Tongue (tissue), 2 donors: ENCODE results near the gene STX10. TPM values are rescaled to one million over a fixed set of nuclear protein-coding genes. Genes with fewer than 3 reads are reported as not detected.

Experiments
- DNase-seq: peaks from one replicate; pipeline ENCODE4 v3.0.0-alpha.2; 2015
- total RNA-seq: library from RNA; depleted of rRNA; stranded (reverse); fragments of >200 nt; gene quantifications from one replicate; pipeline ENCODE4 v1.2.3, GENCODE V29; 2014

STX10 gene
- total RNA-seq, 1 donor from 2014 or later, result 48.4 TPM

DNA sequence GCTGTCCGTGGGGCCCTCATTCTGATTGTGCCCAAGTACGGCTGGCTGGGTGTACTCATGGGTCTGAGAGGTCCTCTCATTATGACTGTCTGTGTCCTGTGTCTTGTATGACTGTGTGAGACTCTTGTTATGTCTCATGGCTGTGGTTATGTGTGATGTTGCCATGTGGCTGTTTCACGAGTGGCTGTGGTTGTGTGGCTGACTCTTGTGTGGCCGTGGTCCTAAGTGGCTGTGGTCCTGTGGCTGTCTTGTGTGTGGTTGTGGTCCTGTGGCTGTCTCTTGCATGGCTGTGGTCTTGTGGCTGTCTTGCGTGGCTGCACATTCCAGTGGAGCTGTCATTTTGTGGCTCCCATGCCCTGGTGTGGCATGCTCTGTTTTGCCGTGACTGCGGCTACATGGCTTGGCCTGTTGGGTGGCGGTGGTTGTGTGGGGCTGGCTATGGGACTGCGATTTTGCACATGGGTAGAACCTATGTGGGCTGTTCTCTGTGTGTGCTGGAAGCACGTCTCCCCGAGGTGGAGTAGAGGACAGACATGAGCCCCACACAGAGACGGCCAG lies 50.1 kb downstream of the STX10 start:
- no peak for DNase-seq

DNA sequence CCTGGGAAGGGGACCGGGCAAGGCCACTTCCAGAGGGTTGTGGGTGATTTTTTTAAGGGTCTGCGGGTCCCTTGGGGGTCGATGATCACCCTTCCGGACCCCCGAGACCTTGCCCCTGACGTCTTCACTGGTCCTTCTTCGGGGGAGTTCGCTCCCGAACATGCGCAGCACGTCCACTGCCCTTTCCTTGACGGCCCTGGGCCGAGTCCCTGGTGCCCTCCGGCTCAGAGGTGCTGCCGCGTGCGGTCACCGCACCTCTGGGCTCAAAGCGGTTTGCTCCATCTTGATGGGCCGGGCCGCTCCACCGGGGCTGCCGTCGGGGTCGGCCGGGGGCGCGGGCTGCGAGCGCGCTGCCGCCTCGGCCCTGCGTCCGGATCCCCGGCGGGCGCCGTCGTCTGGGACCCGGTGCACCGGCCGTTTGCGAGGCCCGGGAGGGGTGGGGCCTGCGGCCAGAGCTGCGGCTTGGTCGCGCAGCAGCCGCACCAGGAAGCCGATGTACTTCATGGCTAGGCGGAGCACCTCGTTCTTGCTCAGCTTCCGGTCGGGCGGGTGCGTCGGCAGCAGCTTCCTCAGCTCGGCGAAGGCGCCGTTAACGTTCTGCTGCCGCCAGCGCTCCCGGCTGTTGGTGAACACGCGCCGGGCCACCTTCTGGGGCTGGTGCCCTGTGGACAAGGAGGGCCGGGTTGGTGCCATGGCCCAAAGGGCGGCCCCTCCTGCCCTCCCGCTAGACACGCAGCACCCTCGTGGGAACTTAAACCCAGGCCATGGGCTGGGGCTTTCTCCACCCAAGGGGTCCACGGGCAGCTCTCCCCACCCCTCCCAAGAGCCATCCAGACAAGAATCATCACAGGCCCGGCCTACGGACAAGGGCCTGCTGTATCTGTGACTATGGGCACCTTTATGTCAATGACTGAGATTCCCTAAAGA lies 50.8 kb downstream of the STX10 start:
- peak; percentile 61 for DNase-seq

- peak; percentile 75 for DNase-seq
These were observed 51.7 kb downstream of the STX10 start for GRCh38 chr19:13098277-13099072.

DNA sequence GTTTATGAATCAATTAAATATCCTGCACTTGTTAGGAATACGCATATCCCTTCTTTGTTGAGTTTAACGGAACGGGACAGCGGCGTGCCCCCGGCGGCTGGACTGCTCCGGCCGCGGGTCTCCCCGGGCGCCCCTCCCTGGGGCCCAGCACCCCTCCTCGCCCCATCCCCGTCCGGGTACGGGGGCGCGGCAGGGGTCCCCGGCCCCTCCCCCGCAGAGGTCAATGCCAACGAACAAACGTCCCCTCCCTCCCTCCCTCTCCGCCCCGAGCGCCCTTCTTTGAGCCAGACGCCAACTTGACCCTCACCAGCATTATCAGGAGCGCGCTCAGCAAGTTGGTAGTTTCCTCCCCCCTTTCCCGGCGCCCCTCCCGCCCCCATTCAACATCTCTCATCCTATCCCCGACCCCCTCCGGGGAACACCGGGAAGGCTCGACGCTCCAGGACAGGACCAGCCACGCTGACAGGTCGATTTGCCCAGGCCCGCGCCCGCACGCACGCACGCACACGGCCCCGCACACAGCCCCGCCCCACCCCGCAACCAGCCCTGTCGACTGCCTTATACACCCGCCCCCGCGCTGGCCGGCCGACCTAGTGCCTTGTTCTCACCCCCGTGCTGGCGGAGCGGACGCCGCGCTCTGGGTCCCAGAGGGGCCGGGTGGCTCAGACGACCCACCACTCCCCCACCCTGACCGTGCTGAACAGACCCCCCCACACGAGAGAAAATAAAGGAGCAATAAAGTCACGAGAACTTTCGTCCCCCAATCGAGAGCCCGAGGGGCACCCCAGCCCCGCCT lies 52.5 kb downstream of the STX10 start:
- DNase-seq, result no peak

GRCh38 chr19:13097033-13097462 lies 53.1 kb downstream of the STX10 start:
- DNase-seq, result no peak

DNA sequence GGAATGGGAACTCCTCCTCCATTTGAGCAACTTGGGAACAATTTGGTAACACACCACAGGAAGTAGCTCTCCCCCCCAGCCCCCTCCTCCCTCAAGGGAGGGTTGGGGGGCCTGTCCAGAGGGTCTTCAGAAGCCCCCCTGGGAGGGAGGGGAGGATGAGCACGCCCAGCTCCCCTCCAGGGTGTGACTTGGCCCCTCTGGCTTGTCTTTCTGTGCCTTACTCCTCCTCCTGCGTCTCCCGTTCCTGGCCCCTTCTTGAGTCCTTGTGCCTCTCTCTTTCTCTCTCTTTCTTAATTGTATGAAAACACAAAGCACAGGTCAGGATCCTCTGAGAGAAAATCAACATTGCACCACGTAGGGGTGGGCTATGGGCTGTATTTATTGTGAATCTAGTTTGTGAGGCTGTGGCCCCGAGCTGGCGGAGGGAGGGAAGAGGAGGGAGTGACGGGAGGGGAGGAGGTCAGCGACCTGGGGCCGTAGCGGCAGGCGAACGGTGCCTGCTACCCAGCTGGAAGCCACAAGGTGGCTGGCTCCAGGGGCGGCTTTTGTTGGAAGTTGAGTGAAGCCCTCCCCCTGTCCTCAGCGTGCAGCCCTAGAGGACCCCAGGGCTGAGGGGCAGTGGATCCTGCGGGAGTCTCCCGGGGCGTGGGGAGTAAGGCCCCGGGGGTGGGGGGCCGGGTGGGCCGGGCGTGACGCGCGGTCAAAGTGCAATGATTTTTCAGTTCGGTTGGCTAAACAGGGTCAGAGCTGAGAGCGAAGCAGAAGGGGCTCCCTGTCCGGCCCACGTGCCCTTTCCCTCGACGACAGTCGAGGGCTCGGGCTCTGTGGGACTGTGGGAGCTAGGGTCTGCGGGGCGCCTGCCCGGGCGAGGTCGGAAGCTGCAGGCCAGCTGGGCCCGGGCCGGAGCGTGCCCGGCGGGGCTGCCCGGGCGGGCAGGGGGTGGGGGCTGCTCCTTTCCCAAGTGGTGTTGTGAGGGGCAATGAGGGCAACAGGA lies 53.9 kb downstream of the STX10 start:
- no peak for DNase-seq

DNA sequence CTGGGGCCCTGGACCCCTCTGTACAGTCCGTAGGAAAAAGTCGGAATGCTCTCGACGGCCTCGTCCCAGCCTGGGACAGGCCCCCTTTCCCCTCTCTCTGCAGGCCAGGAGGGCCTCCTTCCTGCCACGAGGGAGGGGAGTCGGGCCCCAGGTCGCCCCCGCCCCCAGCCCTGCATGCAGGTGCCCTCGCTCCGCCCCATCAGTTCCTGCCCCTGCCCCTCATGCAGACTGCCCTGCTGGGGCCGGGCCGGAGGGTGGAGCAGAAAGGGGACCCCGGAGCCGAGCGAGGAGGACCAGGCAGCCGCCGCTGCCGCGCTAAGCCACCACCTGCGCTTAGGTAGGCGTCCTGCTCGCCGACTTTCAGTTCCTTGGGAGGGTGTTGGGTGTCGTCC lies 54.8 kb downstream of the STX10 start:
- DNase-seq, result no peak

GRCh38 chr19:13094771-13095392 lies 55.3 kb downstream of the STX10 start:
- no peak for DNase-seq

- DNase-seq, result peak; percentile 79
These were observed 56.1 kb downstream of the STX10 start for GRCh38 chr19:13094106-13094504.

Other genes starting within 250 kb of the STX10 start
- not detected for gene SYCE2, start 231.1 kb downstream of the STX10 start, total RNA-seq
- gene FARSA, start 216.7 kb downstream of the STX10 start, total RNA-seq, result 36.9 TPM
- 383 TPM for gene CALR, start 211.8 kb downstream of the STX10 start, total RNA-seq
- 77.8 TPM for gene RAD23A, start 204.5 kb downstream of the STX10 start, total RNA-seq
- gene GADD45GIP1, start 193.2 kb downstream of the STX10 start, total RNA-seq, result 30.1 TPM
- not detected for gene DAND5, start 180.8 kb downstream of the STX10 start, total RNA-seq
- gene NFIX, start 154.9 kb downstream of the STX10 start, total RNA-seq, result 144 TPM
- gene LYL1, start 47.5 kb downstream of the STX10 start, total RNA-seq, result 4.2 TPM
- gene TRMT1, start 33.6 kb downstream of the STX10 start, total RNA-seq, result 20.9 TPM
- 16.2 TPM for gene NACC1, start 32.1 kb downstream of the STX10 start, total RNA-seq
- gene IER2, start within 50 bp of the STX10 start, total RNA-seq, result 29.8 TPM